SK-N-SH (cell line): Measurements from ENCODE around the gene NUDT14. TPM values are rescaled to one million over a fixed set of nuclear protein-coding genes. Genes with fewer than 3 reads are reported as not detected.
A peak's percentile ranks its signal among the peaks of the same experiment; 100 is the strongest.

Experiments
- CTCF ChIA-PET: fragments of 300-600, 350-600 bp; formaldehyde crosslinking; extraction: SDS; loops from one replicate; lab custom pipeline; 2021; lab: Yijun Ruan, JAX
- POLR2A ChIA-PET: fragments of 350-600 bp; sonication (Branson Sonifier 250); formaldehyde crosslinking; extraction: SDS; loops from one replicate; lab custom pipeline; 2020; ENCODE audit warnings: antibody characterized with exemption, inconsistent platforms; lab: Yijun Ruan, JAX
- DNase-seq: peaks from one replicate; pipeline ENCODE4 v3.0.0; 2012
- H2AFZ ChIP-seq: fragments of 200-600 bp; sonication (generic); 2 replicates; pipeline ENCODE4 v1.8.1; 2016; ENCODE audit warnings: antibody characterized with exemption, mild to moderate bottlenecking, low read depth
- H3F3A ChIP-seq: fragments of 200-600 bp; sonication (generic); replicated peaks from 2 replicates; pipeline ENCODE3; 2016; ENCODE audit warnings: antibody characterized with exemption, mild to moderate bottlenecking; ENCODE audit not compliant: insufficient read depth
- H3K27ac ChIP-seq, 2 experiments: fragments of 200-500 bp in 1 of 2; fragments of 200-600 bp in 1 of 2; sonication (Bioruptor generic) in 1 of 2; sonication (generic), shearing (Covaris generic) in 1 of 2; 2 replicates each; pipeline versions ENCODE4 v1.5.1 to v1.6.1; 2014 to 2016; ENCODE audit warnings: low read depth in 2 of 2, inconsistent platforms in 1 of 2, low read length in 1 of 2, mild to moderate bottlenecking in 1 of 2, mixed read lengths in 1 of 2
- H3K27me3 ChIP-seq: fragments of 200-600 bp; sonication (generic), shearing (Covaris generic); 2 replicates; pipeline ENCODE4 v1.6.1; 2016; ENCODE audit warnings: mixed run types; ENCODE audit not compliant: insufficient read depth
- H3K36me3 ChIP-seq, 2 experiments: fragments of 200-500 bp in 1 of 2; fragments of 200-600 bp in 1 of 2; sonication (Bioruptor generic) in 1 of 2; sonication (generic) in 1 of 2; replicated peaks in 1 of 2; 2 replicates each; pipeline versions ENCODE3 to v1.5.1; 2014 to 2016; ENCODE audit warnings: low read length in 1 of 2, mild to moderate bottlenecking in 1 of 2; ENCODE audit not compliant: insufficient read depth in 2 of 2, control insufficient read depth in 1 of 2
- H3K4me1 ChIP-seq, 2 experiments: fragments of 200-500 bp in 1 of 2; fragments of 200-600 bp in 1 of 2; sonication (Bioruptor generic) in 1 of 2; sonication (generic), shearing (Covaris generic) in 1 of 2; 2 replicates each; pipeline versions ENCODE4 v1.5.1 to v1.6.1; 2014 to 2016; ENCODE audit warnings: low read depth in 1 of 2, low read length in 1 of 2, mixed run types in 1 of 2; ENCODE audit not compliant: insufficient read depth in 2 of 2, control insufficient read depth in 1 of 2
- H3K4me2 ChIP-seq: fragments of 200-600 bp; sonication (generic), shearing (Covaris generic); 2 replicates; pipeline ENCODE4 v1.6.1; 2017; ENCODE audit warnings: mixed run types
- H3K4me3 ChIP-seq, 2 experiments: fragments of 200-500 bp in 1 of 2; fragments of 200-600 bp in 1 of 2; sonication (Bioruptor generic) in 1 of 2; sonication (generic), shearing (Covaris generic) in 1 of 2; 2 replicates each; pipeline versions ENCODE4 v1.5.1 to v1.8.1; 2014 to 2016; ENCODE audit warnings: low read depth in 2 of 2, inconsistent platforms in 1 of 2, low read length in 1 of 2, mild to moderate bottlenecking in 1 of 2, mixed read lengths in 1 of 2, moderate library complexity in 1 of 2
- H3K79me2 ChIP-seq: fragments of 200-600 bp; sonication (generic); 2 replicates; pipeline ENCODE4 v1.8.1; 2017; ENCODE audit warnings: mild to moderate bottlenecking; ENCODE audit not compliant: insufficient read depth
- H3K9ac ChIP-seq: fragments of 200-600 bp; sonication (generic); 2 replicates; pipeline ENCODE4 v1.6.1; 2017; ENCODE audit warnings: mixed run types
- H3K9me2 ChIP-seq: fragments of 200-600 bp; sonication (generic); 2 replicates; pipeline ENCODE4 v1.6.1; 2017; ENCODE audit warnings: mixed run types
- H3K9me3 ChIP-seq: fragments of 200-600 bp; sonication (generic); 2 replicates; pipeline ENCODE4 v1.6.1; 2017; ENCODE audit warnings: mixed run types, mild to moderate bottlenecking, moderate library complexity
- H4K20me1 ChIP-seq: fragments of 200-600 bp; sonication (generic); 2 replicates; pipeline ENCODE4 v1.6.1; 2017; ENCODE audit warnings: mild to moderate bottlenecking, mixed run types; ENCODE audit not compliant: insufficient read depth
- EP300 ChIP-seq, 2 experiments: IDR thresholded peaks; 2 replicates each; pipeline versions ENCODE4 v1.4.0 to v1.6.1; 2012; ENCODE audit warnings: borderline replicate concordance in 1 of 2, low read depth in 1 of 2, low read length in 1 of 2
- FOSL2 ChIP-seq: IDR thresholded peaks from 2 replicates; pipeline ENCODE4 v1.4.0; 2012; ENCODE audit warnings: low read depth, mild to moderate bottlenecking, moderate library complexity, borderline replicate concordance
- GABPA ChIP-seq: IDR thresholded peaks from 2 replicates; pipeline ENCODE4 v1.4.0; 2012; ENCODE audit warnings: low read depth, mild to moderate bottlenecking
- JUND ChIP-seq: IDR thresholded peaks from 2 replicates; pipeline ENCODE4 v1.4.0; 2012
- MAX ChIP-seq: IDR thresholded peaks from 2 replicates; pipeline ENCODE4 v1.4.0; 2012; ENCODE audit warnings: low read depth
- NFIC ChIP-seq: IDR thresholded peaks from 2 replicates; pipeline ENCODE4 v1.4.0; 2012; ENCODE audit warnings: borderline replicate concordance
- NRF1 ChIP-seq: IDR thresholded peaks from 2 replicates; pipeline ENCODE4 v1.6.1; 2012; ENCODE audit warnings: low read depth, mild to moderate bottlenecking, low read length
- POLR2AphosphoS5 ChIP-seq: IDR thresholded peaks from 2 replicates; pipeline ENCODE4 v1.6.1; 2012; ENCODE audit warnings: low read depth, low read length
- RAD21 ChIP-seq: IDR thresholded peaks from 2 replicates; pipeline ENCODE4 v1.6.1; 2012; ENCODE audit warnings: mild to moderate bottlenecking, low read length
- SMC3 ChIP-seq: IDR thresholded peaks from 2 replicates; pipeline ENCODE4 v1.6.1; 2012; ENCODE audit warnings: low read depth, low read length, improper control_type of control experiment
- TCF12 ChIP-seq: IDR thresholded peaks from 2 replicates; pipeline ENCODE4 v1.4.0; 2012
- USF2 ChIP-seq: fragments of 150-350 bp; IDR thresholded peaks from 2 replicates; pipeline ENCODE4 v1.6.1; 2017; ENCODE audit warnings: antibody characterized with exemption, low read length, low read depth, borderline replicate concordance
- YY1 ChIP-seq: IDR thresholded peaks from 2 replicates; pipeline ENCODE4 v1.4.0; 2012; ENCODE audit warnings: low read depth, mild to moderate bottlenecking
- WGBS: methylation state at CpG from one replicate; pipeline ENCODE4 v1.1.6; 2017; ENCODE audit warnings: low lambda C conversion rate; 5-methylcytosine and 5-hydroxymethylcytosine counted together
- polyA plus RNA-seq, 3 experiments: library from polyadenylated mRNA; depleted of rRNA; stranded (reverse); fragments of >200 nt; gene quantifications; 2 replicates each; pipeline ENCODE4 v1.2.3, GENCODE V29; 2012
- TF ChIP-seq, protein P1 (sequence below): fragments of 200-600 bp; sonication (generic); IDR thresholded peaks from 2 replicates; pipeline ENCODE4 v1.6.1; 2017; ENCODE audit warnings: antibody characterized with exemption, mild to moderate bottlenecking, moderate library complexity

NUDT14 gene
- polyA plus RNA-seq, 1 of the 3 experiments (the other 2 are of a cell fraction) = 18.4 TPM

DNA sequence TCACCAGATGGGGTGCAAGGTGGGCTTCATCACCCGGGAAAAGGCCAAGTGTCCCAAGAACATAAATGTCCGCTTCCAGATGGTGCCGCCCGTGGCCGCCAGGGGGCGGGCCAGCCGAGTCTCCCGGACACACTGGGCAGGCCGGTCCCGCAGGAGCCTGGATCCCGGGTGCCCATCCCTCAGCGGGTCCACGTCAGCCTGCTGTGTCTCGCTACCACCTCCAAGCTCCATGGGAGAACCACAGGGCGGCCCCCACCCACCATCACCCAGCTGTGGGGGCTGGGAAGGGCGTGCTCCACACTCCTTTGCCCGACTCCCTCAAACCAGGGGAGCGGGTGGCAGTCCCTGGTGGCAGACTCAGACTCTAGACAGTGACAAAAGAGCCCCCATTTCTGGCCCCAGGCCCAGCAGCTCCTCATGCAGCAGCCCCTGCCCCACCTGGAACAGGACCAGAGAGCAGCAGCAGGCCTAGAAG lies 22.0 kb upstream of the NUDT14 start:
- H3K4me3 ChIP-seq = peak overlapping the region in 1 of 2 experiments; percentile 14; a peak in 1 of 4 replicates
- H2AFZ ChIP-seq = no peak overlapping the region
- H3K36me3 ChIP-seq = no peaks in the 10 kb centered on the region
- H3F3A ChIP-seq = no peaks in the 10 kb centered on the region
- no peaks in the 10 kb centered on the region for H3K27me3 ChIP-seq
- CTCF ChIA-PET = interaction anchor here (0.6 to 2.7 kb wide), 37 partner anchors 9 to 228 kb away, joined by 3 to 24 read pairs (median 3); partner anchors contain the start of genes BTBD6 and PACS2
- H3K4me1 ChIP-seq = peaks cover 0 to 69% of the 10 kb centered on the region in 2 experiments; a peak in 1 of 4 replicates
- POLR2A ChIA-PET = interaction anchor here (1.0 kb wide), 1 partner anchor 45 kb away, joined by 3 read pairs; the partner anchor contains the start of gene BTBD6
- no peak overlapping the region; the same call in 1 of the 2 replicates for H3K4me2 ChIP-seq
- no peaks in the 10 kb centered on the region for H4K20me1 ChIP-seq
- DNase-seq = peak; percentile 93
- TF ChIP-seq EP300 (IDR thresholded peaks at IDR 0.05; ENCODE audit: borderline replicate concordance in 1 of 2, low read depth in 1 of 2, low read length in 1 of 2) (no peak), JUND (no peak), NFIC (no peak), RAD21 (peak; percentile 74), NRF1 (no peak), SMC3 (peak; percentile 83), FOSL2 (no peak), GABPA (no peak), MAX (no peak)
- TF ChIP-seq, protein P1, sequence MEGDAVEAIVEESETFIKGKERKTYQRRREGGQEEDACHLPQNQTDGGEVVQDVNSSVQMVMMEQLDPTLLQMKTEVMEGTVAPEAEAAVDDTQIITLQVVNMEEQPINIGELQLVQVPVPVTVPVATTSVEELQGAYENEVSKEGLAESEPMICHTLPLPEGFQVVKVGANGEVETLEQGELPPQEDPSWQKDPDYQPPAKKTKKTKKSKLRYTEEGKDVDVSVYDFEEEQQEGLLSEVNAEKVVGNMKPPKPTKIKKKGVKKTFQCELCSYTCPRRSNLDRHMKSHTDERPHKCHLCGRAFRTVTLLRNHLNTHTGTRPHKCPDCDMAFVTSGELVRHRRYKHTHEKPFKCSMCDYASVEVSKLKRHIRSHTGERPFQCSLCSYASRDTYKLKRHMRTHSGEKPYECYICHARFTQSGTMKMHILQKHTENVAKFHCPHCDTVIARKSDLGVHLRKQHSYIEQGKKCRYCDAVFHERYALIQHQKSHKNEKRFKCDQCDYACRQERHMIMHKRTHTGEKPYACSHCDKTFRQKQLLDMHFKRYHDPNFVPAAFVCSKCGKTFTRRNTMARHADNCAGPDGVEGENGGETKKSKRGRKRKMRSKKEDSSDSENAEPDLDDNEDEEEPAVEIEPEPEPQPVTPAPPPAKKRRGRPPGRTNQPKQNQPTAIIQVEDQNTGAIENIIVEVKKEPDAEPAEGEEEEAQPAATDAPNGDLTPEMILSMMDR = peak; percentile 91
- H3K79me2 ChIP-seq = no peaks in the 10 kb centered on the region
- no peaks in the 10 kb centered on the region for H3K9me3 ChIP-seq
- H3K9ac ChIP-seq = no peak overlapping the region
- 50% methylated on average over 3 of the region's 18 CpGs for WGBS
- peak overlapping the region in 1 of 2 experiments; percentile 50; a peak in 1 of 4 replicates for H3K27ac ChIP-seq
- H3K9me2 ChIP-seq = no peaks in the 10 kb centered on the region

- no peak overlapping the region; a peak in 1 of 4 replicates for H3K27ac ChIP-seq
- H3K4me3 ChIP-seq = no peak overlapping the region
- DNase-seq = no peak
- no peaks in the 10 kb centered on the region for H3F3A ChIP-seq
- H3K79me2 ChIP-seq = no peaks in the 10 kb centered on the region
- no peaks in the 10 kb centered on the region for H3K9me3 ChIP-seq
- H3K4me2 ChIP-seq = no peak overlapping the region
- H3K27me3 ChIP-seq = no peaks in the 10 kb centered on the region
- no peak overlapping the region for H2AFZ ChIP-seq
- H3K9me2 ChIP-seq = no peaks in the 10 kb centered on the region
- 84% methylated on average over 6 of the region's 20 CpGs for WGBS
- ChIA-PET CTCF (interaction anchor here (0.5 to 2.6 kb wide), 17 partner anchors 8 to 288 kb away, joined by 3 to 10 read pairs (median 5); partner anchors contain the start of gene BTBD6), POLR2A (no interaction called here)
- H3K9ac ChIP-seq = no peak overlapping the region
- peaks cover 0 to 65% of the 10 kb centered on the region in 2 experiments; a peak in 1 of 4 replicates for H3K4me1 ChIP-seq
- TF ChIP-seq USF2 (no peak), TCF12 (no peak), POLR2AphosphoS5 (no peak), YY1 (no peak)
- TF ChIP-seq, protein P1 = no peak
- H4K20me1 ChIP-seq = no peaks in the 10 kb centered on the region
- no peaks in the 10 kb centered on the region for H3K36me3 ChIP-seq
Measured at GRCh38 chr14:105201925-105202513, 20.9 kb upstream of the NUDT14 start.
